NCI-H1417 treated with DMSO at 0.1 percent for 48 hours (cell line): ENCODE data around the gene JOSD2.

Experiments used
- DNase-seq: peaks from one replicate; lab custom pipeline; 2025; lab: John Stamatoyannopoulos, UW

The JOSD2 gene

GRCh38 chr19:50512999-50513745, 2.2 kb upstream of the JOSD2 start:
- no peak for DNase-seq

GRCh38 chr19:50512112-50512998, 1.4 kb upstream of the JOSD2 start:
- DNase-seq = no peak

DNA sequence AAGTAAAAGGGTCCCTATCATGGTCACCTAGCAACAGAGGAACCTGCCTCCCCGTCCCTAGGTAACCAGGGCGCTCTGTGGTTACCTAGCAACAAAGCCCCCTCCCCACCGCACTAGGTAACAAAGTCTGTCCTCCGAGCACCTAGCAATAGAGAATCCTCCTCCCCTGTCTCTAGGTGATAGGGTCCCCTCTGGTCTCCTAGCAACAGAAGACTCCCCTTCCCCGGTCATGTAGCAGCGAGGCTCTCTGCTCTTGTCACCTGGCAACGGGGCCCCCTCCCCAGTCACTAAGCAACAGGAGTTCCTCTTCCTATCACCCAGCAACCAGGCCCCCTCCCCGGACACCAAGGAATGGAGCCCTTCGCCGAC, 307 bp downstream of the JOSD2 start:
- DNase-seq = peak; percentile 94

GRCh38 chr19:50510121-50510670, 795 bp downstream of the JOSD2 start:
- DNase-seq = no peak

- DNase-seq = no peak
Observed at GRCh38 chr19:50509366-50509765, 1.6 kb downstream of the JOSD2 start.

- no peak for DNase-seq
Observed at GRCh38 chr19:50508843-50509190, 2.2 kb downstream of the JOSD2 start.

- DNase-seq = no peak
Observed at GRCh38 chr19:50507376-50507775, 3.6 kb downstream of the JOSD2 start.

DNA sequence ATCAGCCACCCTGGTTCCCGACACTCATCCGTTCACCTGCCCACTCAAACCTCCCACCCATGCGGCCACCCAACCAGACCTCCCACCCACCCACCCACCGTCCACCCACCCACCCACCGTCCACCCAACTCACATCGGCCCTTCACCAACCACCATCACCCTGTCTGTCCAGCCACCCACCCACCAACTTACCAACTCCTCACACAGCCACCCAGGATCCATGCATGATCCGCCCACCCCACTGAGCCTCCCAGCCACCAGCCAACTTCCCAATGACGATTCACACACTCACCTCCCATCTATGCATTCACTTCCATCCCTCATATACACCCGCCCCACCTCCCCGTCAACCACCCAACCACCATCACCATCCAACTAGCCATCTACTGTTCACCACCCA, 4.3 kb downstream of the JOSD2 start:
- DNase-seq = no peak

- DNase-seq = no peak
Observed at GRCh38 chr19:50505856-50506611, 5.0 kb downstream of the JOSD2 start.

GRCh38 chr19:50501568-50502475, 9.2 kb downstream of the JOSD2 start:
- no peak for DNase-seq

DNA sequence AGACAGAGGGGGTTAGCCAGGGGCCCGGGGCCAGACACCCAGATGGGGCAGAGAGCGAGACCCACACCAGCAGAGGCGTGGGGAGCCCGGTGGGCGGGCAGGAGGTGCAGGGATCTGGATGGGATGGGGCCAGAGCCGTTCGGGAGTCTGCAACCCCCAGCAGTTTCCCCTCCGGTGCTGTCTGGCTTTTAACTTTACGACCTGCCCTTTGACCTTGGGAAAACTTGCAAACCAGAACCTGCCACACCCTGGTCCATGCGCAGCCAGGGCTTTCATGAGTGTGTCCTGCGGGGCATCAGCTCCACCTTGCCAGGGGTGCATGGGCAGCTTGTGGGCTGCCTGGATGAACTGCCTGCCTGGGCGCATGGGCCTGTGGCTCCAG, 9.8 kb downstream of the JOSD2 start:
- no peak for DNase-seq

DNA sequence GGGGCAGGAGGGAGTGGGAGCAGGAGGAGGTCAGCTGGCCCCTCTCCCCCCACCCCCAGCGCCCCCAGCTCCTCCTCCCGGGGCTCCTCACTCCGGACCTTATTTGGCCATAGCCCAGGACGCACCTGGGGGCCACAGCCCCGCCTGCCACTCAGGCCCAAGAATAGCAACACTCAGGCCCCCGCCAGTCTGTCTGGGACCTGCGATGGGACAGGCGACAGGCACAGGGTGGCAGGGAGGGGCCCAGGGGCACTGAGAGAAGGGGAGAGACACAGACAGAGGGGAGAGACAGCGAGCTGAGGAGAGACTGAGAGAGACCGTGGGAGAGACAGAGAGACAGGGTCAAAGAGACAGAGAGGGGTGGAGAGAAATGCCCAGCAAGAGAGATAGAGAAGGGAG, 10.2 kb downstream of the JOSD2 start:
- DNase-seq = no peak

DNA sequence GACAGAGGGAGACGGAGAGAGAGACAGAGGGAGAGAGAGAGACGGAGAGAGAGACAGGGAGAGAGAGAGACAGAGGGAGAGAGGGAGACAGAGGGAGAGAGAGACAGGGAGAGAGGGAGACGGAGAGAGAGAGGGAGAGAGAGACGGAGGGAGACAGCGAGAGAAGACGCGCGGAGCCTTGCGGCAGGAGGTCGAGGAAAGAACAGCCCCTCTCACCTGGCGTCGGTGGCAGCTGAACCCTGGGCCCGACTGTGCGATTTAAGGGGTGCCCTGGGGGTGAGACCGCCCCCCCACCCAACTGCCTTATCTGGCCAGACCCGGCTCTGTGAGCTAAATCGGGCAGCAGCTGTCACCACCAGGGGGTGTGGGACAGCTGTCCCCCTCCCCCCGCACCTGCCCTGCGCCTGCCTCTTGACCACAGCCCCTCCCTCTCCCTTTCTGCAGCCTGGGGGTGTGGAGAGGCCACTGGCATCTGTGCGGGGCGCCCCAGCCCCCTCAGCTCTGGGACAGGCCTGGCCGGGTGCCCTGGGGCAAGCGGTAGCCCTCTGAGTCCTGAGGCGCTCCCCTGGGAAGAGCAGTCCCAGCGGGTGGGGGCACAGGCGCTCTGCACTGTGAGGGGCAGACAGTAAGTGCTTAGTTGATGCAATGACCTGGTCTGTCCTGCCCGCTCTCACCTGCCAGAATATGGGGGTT, 10.8 kb downstream of the JOSD2 start:
- no peak for DNase-seq

DNA sequence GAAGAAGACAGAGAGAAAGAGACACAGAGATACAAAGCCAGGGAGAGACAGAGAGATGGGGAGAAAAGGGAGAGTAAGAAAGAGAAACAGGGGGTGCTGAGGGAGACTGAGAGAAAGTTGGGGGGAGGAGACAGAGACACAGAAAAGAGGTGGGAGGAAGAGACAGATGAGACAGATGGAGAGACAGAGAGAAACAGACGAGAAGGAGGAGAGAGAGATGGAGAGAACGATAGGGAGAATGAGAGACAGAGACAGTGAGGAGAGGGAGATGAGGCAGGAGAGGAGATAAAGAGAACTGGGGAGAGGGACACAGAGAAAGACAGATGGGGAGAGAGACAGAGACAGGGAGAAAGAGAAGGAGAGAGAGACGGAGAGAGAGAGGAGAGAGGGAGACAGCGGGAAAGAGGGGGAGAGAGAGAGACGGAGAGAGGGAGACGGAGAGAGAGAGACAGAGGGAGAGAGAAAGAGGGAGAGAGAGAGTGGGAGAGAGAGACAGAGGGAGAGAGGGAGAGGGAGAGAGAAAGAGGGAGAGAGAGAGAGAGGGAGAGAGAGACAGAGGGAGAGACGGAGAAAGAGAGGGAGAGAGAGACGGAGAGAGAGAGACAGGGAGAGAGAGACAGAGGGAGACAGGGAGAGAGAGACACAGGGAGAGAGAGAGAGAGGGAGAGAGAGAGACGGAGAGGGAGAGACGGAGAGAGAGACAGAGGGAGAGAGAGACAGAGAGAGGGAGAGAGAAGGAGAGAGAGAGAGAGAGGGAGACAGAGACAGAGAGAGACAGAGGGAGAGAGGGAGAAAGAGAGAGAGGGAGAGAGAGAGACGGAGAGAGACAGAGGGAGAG, 12.6 kb downstream of the JOSD2 start:
- DNase-seq = no peak

- DNase-seq = no peak
Observed at GRCh38 chr19:50497022-50497405, 14.0 kb downstream of the JOSD2 start.

- DNase-seq = no peak
Observed at GRCh38 chr19:50496189-50497021, 14.6 kb downstream of the JOSD2 start.

DNA sequence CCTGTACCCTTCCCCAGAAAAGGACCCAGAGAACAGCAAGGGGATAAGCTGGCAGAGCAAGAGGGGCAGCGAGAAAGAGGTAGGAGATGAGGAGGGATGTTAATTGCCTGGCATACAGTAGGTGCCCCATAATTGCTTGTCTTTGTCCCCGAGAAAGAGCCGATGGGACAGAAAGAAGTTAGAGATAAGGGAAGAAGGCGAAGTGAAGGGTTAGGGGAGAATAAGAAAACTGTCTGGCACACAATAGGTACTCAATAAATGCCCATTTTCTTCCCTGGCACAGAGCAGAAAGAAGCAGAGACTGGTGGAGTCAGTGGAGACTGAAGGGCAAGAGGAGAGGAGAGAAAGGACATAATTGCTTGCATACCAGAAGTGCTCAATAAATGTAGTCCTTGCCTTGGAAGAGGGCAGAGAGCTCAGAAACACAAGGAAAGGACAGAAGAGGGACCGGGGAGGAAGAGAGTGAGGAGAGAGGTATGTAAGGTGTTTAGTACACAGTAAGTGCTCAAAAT, 15.9 kb downstream of the JOSD2 start:
- DNase-seq = no peak

- DNase-seq = no peak
Observed at GRCh38 chr19:50494186-50495019, 16.6 kb downstream of the JOSD2 start.
